Measurements from ENCODE around the gene NOTO.
"Not testable (repeated sequence)": the region's sequence is repeated elsewhere in the genome, so short reads cannot be mapped to it uniquely, and the experiment has no call there.

Gene NOTO

GRCh38 chr2:73176881-73177644 lies 25.3 kb upstream of the NOTO start:
- in situ Hi-C loops (cut with HindIII; ENCODE audit: low sequenced_read_pairs), result no loop called here
- TF ChIP-seq, protein P1, sequence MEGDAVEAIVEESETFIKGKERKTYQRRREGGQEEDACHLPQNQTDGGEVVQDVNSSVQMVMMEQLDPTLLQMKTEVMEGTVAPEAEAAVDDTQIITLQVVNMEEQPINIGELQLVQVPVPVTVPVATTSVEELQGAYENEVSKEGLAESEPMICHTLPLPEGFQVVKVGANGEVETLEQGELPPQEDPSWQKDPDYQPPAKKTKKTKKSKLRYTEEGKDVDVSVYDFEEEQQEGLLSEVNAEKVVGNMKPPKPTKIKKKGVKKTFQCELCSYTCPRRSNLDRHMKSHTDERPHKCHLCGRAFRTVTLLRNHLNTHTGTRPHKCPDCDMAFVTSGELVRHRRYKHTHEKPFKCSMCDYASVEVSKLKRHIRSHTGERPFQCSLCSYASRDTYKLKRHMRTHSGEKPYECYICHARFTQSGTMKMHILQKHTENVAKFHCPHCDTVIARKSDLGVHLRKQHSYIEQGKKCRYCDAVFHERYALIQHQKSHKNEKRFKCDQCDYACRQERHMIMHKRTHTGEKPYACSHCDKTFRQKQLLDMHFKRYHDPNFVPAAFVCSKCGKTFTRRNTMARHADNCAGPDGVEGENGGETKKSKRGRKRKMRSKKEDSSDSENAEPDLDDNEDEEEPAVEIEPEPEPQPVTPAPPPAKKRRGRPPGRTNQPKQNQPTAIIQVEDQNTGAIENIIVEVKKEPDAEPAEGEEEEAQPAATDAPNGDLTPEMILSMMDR (IDR thresholded peaks at IDR 0.05; ENCODE audit: low read depth, low read length, missing control alignments), result peak; percentile 90
- peak overlapping the region; percentile 54 for H3K4me3 ChIP-seq (ENCODE audit: low read depth, low read length)
- peak; percentile 57 for DNase-seq (ENCODE audit: low read depth)

DNA sequence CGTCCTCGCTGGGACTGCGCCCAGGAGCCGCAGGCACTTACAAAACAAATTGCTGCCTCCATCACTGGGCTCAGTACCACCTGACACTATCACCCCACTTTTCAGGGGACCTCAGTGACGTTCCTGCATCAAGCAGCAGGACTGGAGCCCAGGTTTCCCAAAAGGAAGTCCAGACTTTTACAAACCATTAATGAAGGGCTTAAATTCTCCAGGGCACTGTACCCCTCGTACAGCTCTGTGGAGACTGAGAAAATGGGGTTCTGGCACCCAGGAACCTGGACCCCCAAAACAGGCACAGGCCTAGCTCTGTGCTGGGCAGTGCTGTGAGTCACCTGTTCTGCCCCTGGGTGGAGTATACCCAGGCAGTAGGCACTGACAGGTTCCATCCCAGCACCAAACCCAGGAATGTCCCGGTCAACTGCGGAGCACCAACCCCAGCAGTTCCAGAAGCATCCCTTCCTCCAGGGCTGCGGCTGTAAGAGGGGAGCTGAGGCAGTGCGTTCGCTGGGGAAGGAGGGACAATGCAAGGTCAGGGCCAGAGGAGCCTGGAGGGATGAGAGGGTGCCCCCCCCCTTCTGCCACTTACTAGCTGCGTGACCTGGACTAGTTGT lies 24.6 kb upstream of the NOTO start:
- no peak for DNase-seq (ENCODE audit: low read depth)
- in situ Hi-C loops (cut with HindIII; ENCODE audit: low sequenced_read_pairs), result no loop called here
- peak overlapping the region; percentile 54 for H3K4me3 ChIP-seq (ENCODE audit: low read depth, low read length)
- TF ChIP-seq, protein P1 (IDR thresholded peaks at IDR 0.05; ENCODE audit: low read depth, low read length, missing control alignments), result no peak

GRCh38 chr2:73185965-73186364 lies 16.4 kb upstream of the NOTO start:
- TF ChIP-seq, protein P1 (IDR thresholded peaks at IDR 0.05; ENCODE audit: low read depth, low read length, missing control alignments), result no peak
- no peak overlapping the region for H3K4me3 ChIP-seq (ENCODE audit: low read depth, low read length)
- in situ Hi-C loops (cut with HindIII; ENCODE audit: low sequenced_read_pairs), result no loop called here
- DNase-seq (ENCODE audit: low read depth), result no peak

GRCh38 chr2:73187549-73187948 lies 14.8 kb upstream of the NOTO start:
- DNase-seq (ENCODE audit: low read depth), result no peak
- H3K4me3 ChIP-seq (ENCODE audit: low read depth, low read length), result no peak overlapping the region
- in situ Hi-C loops (cut with HindIII; ENCODE audit: low sequenced_read_pairs), result no loop called here
- TF ChIP-seq, protein P1 (IDR thresholded peaks at IDR 0.05; ENCODE audit: low read depth, low read length, missing control alignments), result no peak

- TF ChIP-seq, protein P1 (IDR thresholded peaks at IDR 0.05; ENCODE audit: low read depth, low read length, missing control alignments), result no peak
- in situ Hi-C loops (cut with HindIII; ENCODE audit: low sequenced_read_pairs), result no loop called here
- no peak overlapping the region for H3K4me3 ChIP-seq (ENCODE audit: low read depth, low read length)
- DNase-seq (ENCODE audit: low read depth), result no peak
Observed at GRCh38 chr2:73197579-73197978, 4.8 kb upstream of the NOTO start.

- in situ Hi-C loops (cut with HindIII; ENCODE audit: low sequenced_read_pairs); DNase-seq (ENCODE audit: low read depth): not testable (repeated sequence)
Observed at GRCh38 chr2:73200281-73200680, 2.1 kb upstream of the NOTO start.

DNA sequence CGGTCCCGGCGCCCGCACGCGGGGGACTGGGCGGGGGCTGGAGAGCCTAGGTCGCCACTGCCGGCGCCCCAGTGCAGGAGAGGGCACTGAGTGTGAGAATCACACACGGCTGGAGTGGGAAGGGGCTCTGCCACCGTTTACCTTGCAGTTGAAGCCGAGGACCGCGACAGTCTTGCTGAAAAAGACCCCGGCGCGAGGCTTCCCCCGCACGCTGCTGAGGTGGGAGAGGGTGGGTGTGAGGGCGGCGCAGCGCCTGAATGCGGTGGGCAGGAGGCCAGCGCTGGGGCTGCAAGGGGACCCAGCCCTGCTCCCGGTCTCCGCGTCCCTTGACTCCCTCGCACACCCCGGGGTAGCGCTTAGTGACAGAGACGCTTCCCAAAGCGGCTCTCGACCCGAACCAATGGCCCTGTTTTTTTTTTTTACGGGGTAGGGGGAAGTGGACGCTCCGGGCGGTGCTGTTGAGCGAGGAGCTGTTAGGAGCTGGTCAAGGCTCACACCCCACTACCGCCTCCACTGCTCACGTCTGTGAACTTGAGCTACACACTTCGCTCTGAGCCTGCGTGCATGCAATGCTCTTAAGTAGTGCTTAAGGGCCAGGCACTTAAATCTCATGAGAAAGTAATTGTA lies 794 bp downstream of the NOTO start:
- TF ChIP-seq, protein P1 (IDR thresholded peaks at IDR 0.05; ENCODE audit: low read depth, low read length, missing control alignments), result no peak
- in situ Hi-C loops (cut with HindIII; ENCODE audit: low sequenced_read_pairs), result no loop called here
- H3K4me3 ChIP-seq (ENCODE audit: low read depth, low read length), result no peak overlapping the region

More at GRCh38 chr2:73200281-73200680, 2.1 kb upstream of the NOTO start:
- H3K4me3 ChIP-seq (ENCODE audit: low read depth, low read length), result not testable (repeated sequence)

More for the DNA sequence above, 794 bp downstream of the NOTO start:
- DNase-seq (ENCODE audit: low read depth), result no peak

Data from astrocyte of the cerebellum (primary cell).